Left colon (tissue), 2 donors: Measurements from ENCODE around the gene UNC5B. TPM values are rescaled to one million over a fixed set of nuclear protein-coding genes. Genes with fewer than 3 reads are reported as not detected.

Experiments used
- ATAC-seq: fragments of 200-7000 bp; cut with Tn5 transposase; one replicate; pipeline ENCODE4 v1.9.1; 2020; ENCODE audit warnings: mild to moderate bottlenecking, moderate library complexity
- DNase-seq, 2 donors: peaks; one replicate each; pipeline ENCODE4 v3.0.0-alpha.2; 2020
- intact Hi-C, 2 donors: fragments of 100-400 bp; cut with DNase I in 1 of 2; cut with micrococcal nuclease in 1 of 2; formaldehyde crosslinking; loops; one replicate each; pipeline versions ENCODE4 v1.11.2 to v1.14.0; 2022; cut with DNase I, micrococcal nuclease
- long read RNA-seq: library from polyadenylated mRNA; unstranded; transcript quantifications from one replicate; pipeline ENCODE4 v2.0.0, GENCODE V29; 2021
- total RNA-seq, 2 donors: library from RNA; stranded (reverse); fragmentation: NEBNext Ultra II Directional; extraction: Animal tissue kit (Norgen Biotek cat#: 25700); gene quantifications; one replicate each; pipeline ENCODE4 v1.2.1, GENCODE V29; 2021
- donor health status: DM: no; HTN: no; CAD: no.
- donor health status: DM: yes; HTN: yes; CAD: no.

UNC5B gene
- total RNA-seq = 10 to 100 TPM; 19.4 to 32.4 TPM
- long read RNA-seq, partial matches to known transcripts = 14 of 23 reads
- long read RNA-seq, other reads (novel, unspliced or antisense) = 9 of 23 reads

- intact Hi-C loops = loop anchor here in 1 of 2 donors (10.0 kb wide), 1 partner anchor 52 kb away; no protein-coding TSS in a partner anchor
- DNase-seq = peak; percentile 85 to 91
- ATAC-seq = peak; percentile 80
Measured at GRCh38 chr10:71212318-71213126, at the start of gene UNC5B. TSS of gene UNC5B (plus strand) at chr10:71212570. CDS start at chr10:71212986, 416 bp downstream.

DNA sequence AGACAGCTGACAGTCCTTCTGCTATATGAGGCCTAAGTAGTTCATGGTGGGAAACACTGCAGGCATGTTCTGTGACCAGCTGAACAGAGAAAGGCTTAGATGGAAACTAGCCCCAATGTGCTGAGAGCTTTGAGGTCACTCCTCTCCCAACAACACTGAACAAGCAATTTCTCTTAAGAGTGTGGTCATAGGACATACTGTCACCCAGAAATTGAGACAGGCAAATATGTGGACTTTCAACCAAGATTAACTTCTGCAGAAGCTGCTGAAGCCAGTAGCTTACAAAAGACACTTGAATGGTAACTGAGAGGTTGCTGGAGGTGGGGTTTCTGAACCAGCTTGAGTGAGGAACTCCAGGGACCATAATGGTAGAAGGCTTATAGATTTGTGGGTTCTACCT lies 38.9 kb upstream of the UNC5B start:
- intact Hi-C loops = no loop called here
- DNase-seq (no peak), ATAC-seq (no peak)

DNA sequence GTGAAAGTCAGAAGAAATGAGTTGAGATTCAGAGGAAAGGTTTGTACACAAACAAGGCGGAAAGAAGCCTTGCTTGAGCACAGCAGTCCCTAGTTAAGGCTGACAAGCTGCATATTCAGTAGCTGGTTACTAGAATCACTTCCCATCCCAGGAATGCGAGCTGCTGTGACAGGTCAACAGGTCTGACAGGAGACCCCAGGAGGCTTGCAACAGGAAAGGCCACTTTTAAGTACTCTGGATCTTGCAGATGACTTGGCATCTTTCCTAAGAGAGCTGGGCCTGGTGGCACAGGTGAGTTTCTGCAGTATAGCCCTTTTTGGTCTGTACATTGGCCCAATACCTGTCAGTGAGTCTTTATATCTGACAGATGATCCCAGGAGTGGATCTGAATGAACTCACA lies 35.7 kb upstream of the UNC5B start:
- DNase-seq (no peak), ATAC-seq (no peak)
- intact Hi-C loops = no loop called here

GRCh38 chr10:71177651-71178199 lies 34.6 kb upstream of the UNC5B start:
- DNase-seq (no peak), ATAC-seq (no peak)
- intact Hi-C loops = no loop called here

- DNase-seq (no peak), ATAC-seq (no peak)
- intact Hi-C loops = no loop called here
Measured at GRCh38 chr10:71178880-71179279, 33.5 kb upstream of the UNC5B start.

GRCh38 chr10:71179382-71179781 lies 33.0 kb upstream of the UNC5B start:
- intact Hi-C loops = no loop called here

DNA sequence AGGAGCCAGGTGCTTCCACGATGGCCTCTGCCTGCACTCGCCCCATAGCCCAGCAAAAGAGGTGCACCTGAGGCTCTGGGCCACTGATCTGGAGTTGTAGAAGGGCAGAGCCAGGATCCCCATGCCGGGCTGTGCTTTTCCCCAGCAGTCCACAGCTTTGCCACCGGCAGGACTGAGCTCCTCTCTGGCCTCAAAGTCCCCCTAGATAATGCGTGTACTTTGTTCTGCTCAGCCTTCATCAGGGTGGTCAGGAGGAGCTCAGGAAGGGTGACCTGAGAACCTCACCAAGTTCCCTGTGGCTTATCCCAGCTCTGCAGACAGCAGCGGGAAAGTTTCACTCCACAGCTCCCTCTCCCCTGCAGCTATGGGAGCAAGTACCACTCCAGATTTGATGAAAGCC lies 27.9 kb upstream of the UNC5B start:
- ATAC-seq (no peak), DNase-seq (no peak)
- intact Hi-C loops = no loop called here

More at GRCh38 chr10:71179382-71179781, 33.0 kb upstream of the UNC5B start:
- ATAC-seq = no peak
- no peak for DNase-seq

DNA sequence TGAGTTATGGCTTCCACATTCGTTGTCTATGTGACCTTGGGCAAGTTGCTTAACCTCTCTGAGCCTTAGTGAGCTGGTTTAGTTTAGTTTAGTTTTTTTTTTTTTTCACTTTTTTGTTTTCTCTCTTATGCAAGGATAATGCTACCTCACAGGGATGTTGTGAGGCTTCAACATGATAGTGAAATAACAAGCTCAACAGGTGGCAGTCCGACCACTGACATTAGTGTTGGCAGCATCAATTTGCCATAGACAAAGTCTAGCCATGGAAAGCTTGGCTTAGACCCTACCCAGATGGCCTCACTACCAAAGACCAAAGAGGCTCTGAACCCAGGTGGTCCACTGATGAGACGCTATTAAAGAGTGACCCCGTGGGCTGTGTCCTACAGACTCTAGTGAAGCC lies 27.2 kb upstream of the UNC5B start:
- intact Hi-C loops = no loop called here
- DNase-seq = no peak

GRCh38 chr10:71187197-71187596 lies 25.2 kb upstream of the UNC5B start:
- intact Hi-C loops = no loop called here
- ATAC-seq = no peak
- DNase-seq = no peak

More for the DNA sequence above, 27.2 kb upstream of the UNC5B start:
- ATAC-seq = no peak

GRCh38 chr10:71187600-71187999 lies 24.8 kb upstream of the UNC5B start:
- no peak for ATAC-seq
- intact Hi-C loops = no loop called here
- DNase-seq = no peak

DNA sequence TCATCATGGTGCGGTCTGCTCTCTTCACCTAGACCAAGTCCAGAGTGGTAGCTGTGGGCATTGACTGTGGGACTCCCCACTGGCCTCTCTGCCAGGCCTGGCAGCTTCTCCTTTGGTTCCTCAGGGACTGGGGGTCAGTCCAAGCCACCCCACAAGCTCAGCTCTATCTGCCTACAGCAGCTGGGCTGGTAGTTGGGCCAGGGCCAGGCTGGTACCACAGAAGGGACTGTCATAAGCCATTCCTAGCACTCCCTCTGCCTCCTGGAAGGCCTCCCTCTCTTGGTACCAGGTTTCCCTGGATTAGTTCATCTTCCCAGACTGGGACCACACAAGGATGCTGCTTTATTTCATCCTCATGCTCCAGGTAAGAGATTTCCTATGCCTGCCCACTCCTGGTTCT lies 24.2 kb upstream of the UNC5B start:
- ATAC-seq (no peak), DNase-seq (no peak)
- intact Hi-C loops = no loop called here

- ATAC-seq = no peak
Measured at GRCh38 chr10:71191019-71191418, 21.4 kb upstream of the UNC5B start.

DNA sequence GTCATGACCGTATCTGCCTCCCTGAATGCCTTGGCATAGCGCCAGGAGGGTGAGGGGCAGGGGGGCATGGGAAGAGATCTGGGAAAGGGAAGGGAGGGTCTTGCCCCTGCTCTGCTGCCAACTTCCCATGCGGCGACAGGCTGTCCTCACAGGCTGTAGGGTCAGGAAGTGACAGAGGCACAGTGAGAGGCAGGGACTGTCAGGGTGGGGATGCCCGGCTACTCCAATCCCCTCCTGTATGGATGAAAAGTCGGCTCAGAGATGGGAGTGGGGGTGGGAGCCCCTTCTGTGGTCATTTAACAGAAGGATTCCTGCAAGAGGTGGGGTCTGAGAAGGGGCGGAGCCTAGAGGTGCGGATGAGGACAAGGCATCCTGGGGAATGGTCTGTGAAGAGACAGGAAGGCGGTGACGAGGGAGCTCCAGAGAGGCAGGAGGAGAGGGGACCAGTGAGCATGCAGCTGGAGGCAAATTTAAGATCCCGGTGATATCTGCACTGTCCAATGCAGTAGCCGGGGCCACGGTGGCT lies 20.8 kb upstream of the UNC5B start:
- intact Hi-C loops = no loop called here
- ATAC-seq (no peak), DNase-seq (no peak)

More at GRCh38 chr10:71191019-71191418, 21.4 kb upstream of the UNC5B start:
- intact Hi-C loops = no loop called here
- no peak for DNase-seq

DNA sequence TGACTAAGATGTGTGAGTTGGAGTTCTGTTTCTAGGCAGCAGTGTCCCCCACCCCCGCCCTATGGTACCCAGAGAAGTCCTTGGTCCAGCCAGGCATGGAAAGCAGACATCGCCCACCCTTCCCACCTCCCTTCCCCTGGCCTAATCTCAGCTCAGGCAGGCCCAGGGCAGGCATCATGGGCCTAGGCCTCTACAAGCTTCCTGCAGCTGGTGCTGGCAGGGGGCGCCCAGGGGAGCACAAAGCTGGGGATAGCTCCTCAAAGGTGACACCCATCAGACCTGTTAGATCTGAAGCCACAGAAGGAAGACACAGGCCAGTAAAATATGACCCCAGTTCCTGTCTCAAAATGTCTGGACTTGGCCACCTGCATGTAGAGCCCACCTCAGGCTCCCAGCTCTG lies 18.9 kb upstream of the UNC5B start:
- no peak for DNase-seq
- intact Hi-C loops = no loop called here
- no peak for ATAC-seq

DNA sequence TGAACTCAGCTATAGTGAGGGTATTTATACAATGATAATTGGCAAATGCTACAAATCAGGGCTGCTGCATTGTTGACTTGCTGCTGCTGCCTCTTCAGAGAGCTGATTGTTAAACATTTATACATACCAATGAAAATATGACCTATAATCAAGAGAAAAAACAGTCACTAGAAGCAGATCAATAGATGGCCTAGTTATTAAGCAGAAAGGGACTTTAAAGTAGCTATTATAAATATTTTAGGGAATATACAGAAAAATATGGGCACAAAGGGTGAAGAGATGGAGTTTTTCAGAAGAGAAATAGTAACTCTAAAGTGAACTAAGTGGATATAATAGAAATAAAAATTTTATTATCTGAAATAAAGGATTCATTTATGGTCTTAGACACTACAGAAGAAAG lies 14.4 kb upstream of the UNC5B start:
- no peak for DNase-seq
- no peak for ATAC-seq
- intact Hi-C loops = no loop called here

DNA sequence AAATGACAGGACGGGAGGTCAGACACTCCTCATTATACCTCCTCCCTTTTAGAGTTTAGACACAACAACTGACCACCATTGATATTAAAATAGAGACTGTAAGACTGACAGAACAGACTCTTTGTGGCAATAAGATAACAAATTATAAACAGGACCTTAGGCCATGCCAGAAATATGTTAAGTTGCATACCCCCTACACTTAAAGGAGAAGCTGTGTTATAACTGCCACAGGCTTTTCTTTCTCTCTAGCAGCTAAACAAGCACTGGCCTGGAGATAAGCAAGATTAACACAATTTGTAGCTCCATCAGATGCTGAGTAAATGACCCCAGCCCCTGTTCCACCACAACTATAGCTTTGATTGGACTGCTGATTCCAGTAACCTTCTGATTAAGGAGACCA lies 10.5 kb upstream of the UNC5B start:
- no peak for ATAC-seq
- no peak for DNase-seq
- intact Hi-C loops = loop anchor here in 1 of 2 donors (10.0 kb wide), 1 partner anchor 277 kb away; no protein-coding TSS in a partner anchor

- DNase-seq (no peak), ATAC-seq (no peak)
- intact Hi-C loops = loop anchor here in 1 of 2 donors (10.0 kb wide), 1 partner anchor 278 kb away; no protein-coding TSS in a partner anchor
Measured at GRCh38 chr10:71202314-71202713, 10.1 kb upstream of the UNC5B start.

DNA sequence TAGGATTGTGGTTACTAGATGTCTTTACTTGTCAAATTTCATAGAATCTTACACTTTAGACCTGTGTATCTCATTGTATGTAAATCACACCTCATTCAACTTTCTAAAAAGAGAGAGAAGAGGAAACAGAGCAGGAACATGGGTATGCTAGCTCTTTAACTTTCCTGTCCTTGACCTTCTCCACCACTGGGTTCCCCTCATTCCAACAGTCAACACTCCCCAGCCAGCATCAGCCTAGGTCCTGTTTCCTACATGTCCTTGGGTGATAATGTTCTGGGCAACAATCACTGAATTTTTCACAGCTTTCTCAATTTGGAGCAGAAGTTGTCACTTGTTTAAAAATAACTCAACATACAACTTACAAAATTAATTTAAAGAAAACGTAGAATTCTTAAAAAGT lies 9.2 kb upstream of the UNC5B start:
- DNase-seq (no peak), ATAC-seq (no peak)
- intact Hi-C loops = loop anchor here in 1 of 2 donors (10.0 kb wide), 1 partner anchor 278 kb away; no protein-coding TSS in a partner anchor

DNA sequence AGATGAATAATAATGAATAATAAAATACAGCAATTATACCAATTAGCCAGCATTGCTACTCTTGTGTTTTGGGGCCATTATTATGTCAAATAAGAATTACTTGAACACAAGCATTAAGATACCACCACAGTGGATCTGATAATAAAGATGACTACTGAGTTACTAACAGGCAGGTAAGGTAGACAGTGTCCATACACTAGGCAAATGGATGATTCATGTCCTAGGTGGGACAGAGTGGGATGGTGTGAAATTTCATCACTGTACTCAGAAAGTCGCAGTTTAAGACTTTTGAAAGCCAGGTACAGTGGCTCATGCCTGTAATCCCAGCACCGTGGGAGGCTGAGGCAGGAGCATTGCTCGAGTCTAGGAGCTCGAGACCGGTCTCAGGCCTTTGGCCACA lies 8.7 kb upstream of the UNC5B start:
- no peak for DNase-seq
- intact Hi-C loops = loop anchor here in 1 of 2 donors (10.0 kb wide), 1 partner anchor 279 kb away; no protein-coding TSS in a partner anchor

GRCh38 chr10:71204746-71205145 lies 7.6 kb upstream of the UNC5B start:
- intact Hi-C loops = loop anchor here (5.0 to 10.0 kb wide), 3 partner anchors 78 to 280 kb away; no protein-coding TSS in a partner anchor
- no peak for DNase-seq
- no peak for ATAC-seq

More for the DNA sequence above, 8.7 kb upstream of the UNC5B start:
- ATAC-seq = no peak
